ENCODE measurements around the gene BCL7C.

GRCh38 chr16:30922960-30923535, 29.2 kb upstream of the BCL7C start:
- TF ChIP-seq CTCF (conservative IDR thresholded peaks at IDR 0.05; ENCODE audit: low read length): no peak
- TF ChIP-seq EZH2phosphoT487 (IDR thresholded peaks at IDR 0.05; ENCODE audit: borderline replicate concordance): no peak

All from Loucy (cell line).